HepG2 (cell line): ENCODE measurements around the gene DNAAF3. TPM values are rescaled to one million over a fixed set of nuclear protein-coding genes. Genes with fewer than 3 reads are reported as not detected.

ENCODE experiments used
- CBX5 ChIP-seq: sonication (generic); formaldehyde crosslinking; IDR thresholded peaks from 2 replicates; pipeline ENCODE4 v1.4.0; 2020; ENCODE audit warnings: missing genetic modification reagents, borderline replicate concordance
- CEBPG ChIP-seq: IDR thresholded peaks from 2 replicates; pipeline ENCODE4 v1.6.1; 2016
- FOSL2 ChIP-seq: sonication (generic); formaldehyde crosslinking; IDR thresholded peaks from 2 replicates; pipeline ENCODE4 v1.4.0; 2020; ENCODE audit warnings: missing genetic modification reagents
- HOXA3 ChIP-seq: sonication (generic); formaldehyde crosslinking; IDR thresholded peaks from 2 replicates; pipeline ENCODE4 v1.5.0; 2020; ENCODE audit warnings: missing genetic modification reagents
- LCORL ChIP-seq, 2 experiments: fragments of 450-650 bp in 1 of 2; sonication (generic) in 1 of 2; formaldehyde crosslinking in 1 of 2; IDR thresholded peaks; 2 replicates each; pipeline versions ENCODE4 v1.5.0 to v1.6.1; 2017 to 2020; ENCODE audit warnings: antibody characterized with exemption in 1 of 2, missing genetic modification reagents in 1 of 2
- MIER2 ChIP-seq: IDR thresholded peaks from 2 replicates; pipeline ENCODE4 v1.6.1; 2016; ENCODE audit warnings: missing biosample characterization, missing genetic modification reagents
- SAP130 ChIP-seq: IDR thresholded peaks from 2 replicates; pipeline ENCODE4 v1.6.1; 2016; ENCODE audit warnings: low read depth
- SP5 ChIP-seq: IDR thresholded peaks from 2 replicates; pipeline ENCODE4 v1.6.1; 2016; ENCODE audit warnings: low read depth, borderline replicate concordance
- SRY ChIP-seq: sonication (generic); formaldehyde crosslinking; IDR thresholded peaks from 2 replicates; pipeline ENCODE4 v1.8.0; 2022; ENCODE audit warnings: mild to moderate bottlenecking, missing genetic modification reagents
- ZNF850 ChIP-seq: sonication (generic); formaldehyde crosslinking; conservative IDR thresholded peaks from 2 replicates; pipeline ENCODE4 v1.9.0; 2021; ENCODE audit warnings: mild to moderate bottlenecking, missing genetic modification reagents
- polyA plus RNA-seq, 8 experiments: library from polyadenylated mRNA; depleted of rRNA in 3 of 8; stranded (reverse) in 7 of 8; unstranded in 1 of 8; fragments of >200 nt; fragmentation: Illumina TruSeq in 4 of 8; extraction: Trizol in 4 of 8; gene quantifications; 2 replicates each; pipeline versions ENCODE4 v1.2.1 to v1.2.3, GENCODE V29; 2011 to 2016; ENCODE audit warnings: low read depth in 4 of 8, missing spikeins in 1 of 8, mixed read lengths in 1 of 8; ENCODE audit not compliant: insufficient read depth in 1 of 8
- total RNA-seq, 5 experiments: library from RNA; depleted of rRNA; stranded (reverse); fragments of >200 nt; fragmentation: Illumina TruSeq; extraction: Trizol; gene quantifications; 2 replicates each; pipeline ENCODE4 v1.2.3, GENCODE V29; 2016; ENCODE audit warnings: low read depth in 1 of 5
- TF ChIP-seq, protein P1 (sequence below): sonication (generic); formaldehyde crosslinking; IDR thresholded peaks from 2 replicates; pipeline ENCODE4 v1.5.0; 2020; ENCODE audit warnings: mild to moderate bottlenecking, missing genetic modification reagents, borderline replicate concordance
- TF ChIP-seq, protein P2 (sequence below): sonication (generic); formaldehyde crosslinking; IDR thresholded peaks from 2 replicates; pipeline ENCODE4 v1.8.1; 2023; ENCODE audit warnings: mild to moderate bottlenecking, inconsistent platforms, moderate library complexity, missing genetic modification reagents, borderline replicate concordance
- TF ChIP-seq, protein P3 (sequence below): sonication (generic); formaldehyde crosslinking; conservative IDR thresholded peaks from 2 replicates; pipeline ENCODE4 v1.8.0; 2022; ENCODE audit warnings: mild to moderate bottlenecking, moderate library complexity, missing genetic modification reagents
- TF ChIP-seq, protein P4 (sequence below): IDR thresholded peaks from 2 replicates; pipeline ENCODE4 v1.6.1; 2016; ENCODE audit warnings: low read depth

The DNAAF3 gene
- total and polyA plus RNA-seq, 2 of the 13 experiments (the other 11 are each of a cell fraction or from before 2014, with no cell fraction given): 0.30 to 0.40 TPM

DNA sequence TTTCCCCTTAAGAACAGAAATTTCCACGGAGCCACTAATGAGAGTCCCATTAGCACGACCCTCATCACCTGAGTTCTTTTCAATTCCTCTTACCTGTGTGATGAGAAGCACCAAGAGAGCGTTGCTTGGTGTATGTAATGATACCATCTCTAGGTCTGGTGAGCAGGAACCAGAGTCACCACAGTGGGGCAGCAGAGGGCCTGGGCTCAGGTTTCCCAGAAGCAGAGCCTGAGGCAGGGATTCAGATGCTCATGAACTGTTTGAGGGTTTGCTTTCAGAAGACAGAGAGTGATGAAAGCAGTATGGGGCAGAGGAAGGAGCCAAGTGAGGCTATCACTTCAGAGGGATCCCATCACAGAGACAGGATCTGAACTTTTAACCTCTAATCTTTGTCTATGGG is 46.0 kb upstream of the DNAAF3 start (continued):
- TF ChIP-seq, protein P1, sequence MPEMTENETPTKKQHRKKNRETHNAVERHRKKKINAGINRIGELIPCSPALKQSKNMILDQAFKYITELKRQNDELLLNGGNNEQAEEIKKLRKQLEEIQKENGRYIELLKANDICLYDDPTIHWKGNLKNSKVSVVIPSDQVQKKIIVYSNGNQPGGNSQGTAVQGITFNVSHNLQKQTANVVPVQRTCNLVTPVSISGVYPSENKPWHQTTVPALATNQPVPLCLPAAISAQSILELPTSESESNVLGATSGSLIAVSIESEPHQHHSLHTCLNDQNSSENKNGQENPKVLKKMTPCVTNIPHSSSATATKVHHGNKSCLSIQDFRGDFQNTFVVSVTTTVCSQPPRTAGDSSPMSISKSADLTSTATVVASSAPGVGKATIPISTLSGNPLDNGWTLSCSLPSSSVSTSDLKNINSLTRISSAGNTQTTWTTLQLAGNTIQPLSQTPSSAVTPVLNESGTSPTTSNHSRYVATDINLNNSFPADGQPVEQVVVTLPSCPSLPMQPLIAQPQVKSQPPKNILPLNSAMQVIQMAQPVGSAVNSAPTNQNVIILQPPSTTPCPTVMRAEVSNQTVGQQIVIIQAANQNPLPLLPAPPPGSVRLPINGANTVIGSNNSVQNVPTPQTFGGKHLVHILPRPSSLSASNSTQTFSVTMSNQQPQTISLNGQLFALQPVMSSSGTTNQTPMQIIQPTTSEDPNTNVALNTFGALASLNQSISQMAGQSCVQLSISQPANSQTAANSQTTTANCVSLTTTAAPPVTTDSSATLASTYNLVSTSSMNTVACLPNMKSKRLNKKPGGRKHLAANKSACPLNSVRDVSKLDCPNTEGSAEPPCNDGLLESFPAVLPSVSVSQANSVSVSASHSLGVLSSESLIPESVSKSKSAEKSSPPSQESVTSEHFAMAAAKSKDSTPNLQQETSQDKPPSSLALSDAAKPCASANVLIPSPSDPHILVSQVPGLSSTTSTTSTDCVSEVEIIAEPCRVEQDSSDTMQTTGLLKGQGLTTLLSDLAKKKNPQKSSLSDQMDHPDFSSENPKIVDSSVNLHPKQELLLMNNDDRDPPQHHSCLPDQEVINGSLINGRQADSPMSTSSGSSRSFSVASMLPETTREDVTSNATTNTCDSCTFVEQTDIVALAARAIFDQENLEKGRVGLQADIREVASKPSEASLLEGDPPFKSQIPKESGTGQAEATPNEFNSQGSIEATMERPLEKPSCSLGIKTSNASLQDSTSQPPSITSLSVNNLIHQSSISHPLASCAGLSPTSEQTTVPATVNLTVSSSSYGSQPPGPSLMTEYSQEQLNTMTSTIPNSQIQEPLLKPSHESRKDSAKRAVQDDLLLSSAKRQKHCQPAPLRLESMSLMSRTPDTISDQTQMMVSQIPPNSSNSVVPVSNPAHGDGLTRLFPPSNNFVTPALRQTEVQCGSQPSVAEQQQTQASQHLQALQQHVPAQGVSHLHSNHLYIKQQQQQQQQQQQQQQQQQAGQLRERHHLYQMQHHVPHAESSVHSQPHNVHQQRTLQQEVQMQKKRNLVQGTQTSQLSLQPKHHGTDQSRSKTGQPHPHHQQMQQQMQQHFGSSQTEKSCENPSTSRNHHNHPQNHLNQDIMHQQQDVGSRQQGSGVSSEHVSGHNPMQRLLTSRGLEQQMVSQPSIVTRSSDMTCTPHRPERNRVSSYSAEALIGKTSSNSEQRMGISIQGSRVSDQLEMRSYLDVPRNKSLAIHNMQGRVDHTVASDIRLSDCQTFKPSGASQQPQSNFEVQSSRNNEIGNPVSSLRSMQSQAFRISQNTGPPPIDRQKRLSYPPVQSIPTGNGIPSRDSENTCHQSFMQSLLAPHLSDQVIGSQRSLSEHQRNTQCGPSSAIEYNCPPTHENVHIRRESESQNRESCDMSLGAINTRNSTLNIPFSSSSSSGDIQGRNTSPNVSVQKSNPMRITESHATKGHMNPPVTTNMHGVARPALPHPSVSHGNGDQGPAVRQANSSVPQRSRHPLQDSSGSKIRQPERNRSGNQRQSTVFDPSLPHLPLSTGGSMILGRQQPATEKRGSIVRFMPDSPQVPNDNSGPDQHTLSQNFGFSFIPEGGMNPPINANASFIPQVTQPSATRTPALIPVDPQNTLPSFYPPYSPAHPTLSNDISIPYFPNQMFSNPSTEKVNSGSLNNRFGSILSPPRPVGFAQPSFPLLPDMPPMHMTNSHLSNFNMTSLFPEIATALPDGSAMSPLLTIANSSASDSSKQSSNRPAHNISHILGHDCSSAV (CRISPR knock-in tag): no peak
- TF ChIP-seq, protein P2, sequence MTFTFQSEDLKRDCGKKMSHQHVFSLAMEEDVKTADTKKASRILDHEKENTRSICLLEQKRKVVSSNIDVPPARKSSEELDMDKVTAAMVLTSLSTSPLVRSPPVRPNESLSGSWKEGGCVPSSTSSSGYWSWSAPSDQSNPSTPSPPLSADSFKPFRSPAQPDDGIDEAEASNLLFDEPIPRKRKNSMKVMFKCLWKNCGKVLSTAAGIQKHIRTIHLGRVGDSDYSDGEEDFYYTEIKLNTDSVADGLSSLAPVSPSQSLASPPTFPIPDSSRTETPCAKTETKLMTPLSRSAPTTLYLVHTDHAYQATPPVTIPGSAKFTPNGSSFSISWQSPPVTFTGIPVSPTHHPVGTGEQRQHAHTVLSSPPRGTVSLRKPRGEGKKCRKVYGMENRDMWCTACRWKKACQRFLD (CRISPR knock-in tag): no peak
- TF ChIP-seq CBX5 (CRISPR knock-in tag) (0 out of 2 replicates have a peak, but pooled peaks have one; percentile 40), FOSL2 (CRISPR knock-in tag) (peak; percentile 54; the same call in 1 of the 2 replicates), HOXA3 (CRISPR knock-in tag) (peak; percentile 39; the same call in 1 of the 2 replicates), LCORL (IDR thresholded peaks at IDR 0.05) (no peak), LCORL (CRISPR knock-in tag; IDR thresholded peaks at IDR 0.05) (0 out of 2 replicates have a peak, but pooled peaks have one; percentile 28), ZNF850 (CRISPR knock-in tag) (no peak), CEBPG (CRISPR knock-in tag) (0 out of 2 replicates have a peak, but pooled peaks have one; percentile 7), MIER2 (peak; percentile 55; the same call in 1 of the 2 replicates), SAP130 (CRISPR knock-in tag) (peak; percentile 52), SRY (CRISPR knock-in tag) (no peak), SP5 (CRISPR knock-in tag) (peak; percentile 44; the same call in 1 of the 2 replicates)
- TF ChIP-seq, protein P3, sequence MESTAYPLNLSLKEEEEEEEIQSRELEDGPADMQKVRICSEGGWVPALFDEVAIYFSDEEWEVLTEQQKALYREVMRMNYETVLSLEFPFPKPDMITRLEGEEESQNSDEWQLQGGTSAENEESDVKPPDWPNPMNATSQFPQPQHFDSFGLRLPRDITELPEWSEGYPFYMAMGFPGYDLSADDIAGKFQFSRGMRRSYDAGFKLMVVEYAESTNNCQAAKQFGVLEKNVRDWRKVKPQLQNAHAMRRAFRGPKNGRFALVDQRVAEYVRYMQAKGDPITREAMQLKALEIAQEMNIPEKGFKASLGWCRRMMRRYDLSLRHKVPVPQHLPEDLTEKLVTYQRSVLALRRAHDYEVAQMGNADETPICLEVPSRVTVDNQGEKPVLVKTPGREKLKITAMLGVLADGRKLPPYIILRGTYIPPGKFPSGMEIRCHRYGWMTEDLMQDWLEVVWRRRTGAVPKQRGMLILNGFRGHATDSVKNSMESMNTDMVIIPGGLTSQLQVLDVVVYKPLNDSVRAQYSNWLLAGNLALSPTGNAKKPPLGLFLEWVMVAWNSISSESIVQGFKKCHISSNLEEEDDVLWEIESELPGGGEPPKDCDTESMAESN (CRISPR knock-in tag): 0 out of 2 replicates have a peak, but pooled peaks have one; percentile 29
- TF ChIP-seq, protein P4, sequence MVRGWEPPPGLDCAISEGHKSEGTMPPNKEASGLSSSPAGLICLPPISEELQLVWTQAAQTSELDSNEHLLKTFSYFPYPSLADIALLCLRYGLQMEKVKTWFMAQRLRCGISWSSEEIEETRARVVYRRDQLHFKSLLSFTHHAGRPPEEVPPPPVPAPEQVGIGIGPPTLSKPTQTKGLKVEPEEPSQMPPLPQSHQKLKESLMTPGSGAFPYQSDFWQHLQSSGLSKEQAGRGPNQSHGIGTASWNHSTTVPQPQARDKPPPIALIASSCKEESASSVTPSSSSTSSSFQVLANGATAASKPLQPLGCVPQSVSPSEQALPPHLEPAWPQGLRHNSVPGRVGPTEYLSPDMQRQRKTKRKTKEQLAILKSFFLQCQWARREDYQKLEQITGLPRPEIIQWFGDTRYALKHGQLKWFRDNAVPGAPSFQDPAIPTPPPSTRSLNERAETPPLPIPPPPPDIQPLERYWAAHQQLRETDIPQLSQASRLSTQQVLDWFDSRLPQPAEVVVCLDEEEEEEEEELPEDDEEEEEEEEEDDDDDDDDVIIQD (CRISPR knock-in tag): peak; percentile 31; the same call in 1 of the 2 replicates
